Activated CD4-positive, alpha-beta memory T cell treated with anti-CD3 and anti-CD28 coated beads for 36 hours (primary cell): ENCODE results near the gene KCMF1. TPM values are rescaled to one million over a fixed set of nuclear protein-coding genes. Genes with fewer than 3 reads are reported as not detected.
A peak's percentile ranks its signal among the peaks of the same experiment; 100 is the strongest.

Experiments used
- CTCF ChIA-PET: fragments of 350-600 bp; sonication (Branson Sonifier 250); formaldehyde crosslinking; loops from one replicate; lab custom pipeline; 2021; ENCODE audit warnings: antibody characterized with exemption, inconsistent platforms; lab: Charles Lee
- POLR2A ChIA-PET: fragments of 350-600 bp; sonication (Branson Sonifier 250); formaldehyde crosslinking; loops from one replicate; lab custom pipeline; 2021; ENCODE audit warnings: antibody characterized with exemption; lab: Charles Lee
- DNase-seq: peaks from one replicate; pipeline ENCODE4 v3.0.0-alpha.2; 2020
- H3K27ac Mint-ChIP-seq: one replicate; pipeline ENCODE4 v1.8.0; 2021; ENCODE audit warnings: mixed read lengths
- H3K27me3 Mint-ChIP-seq: one replicate; pipeline ENCODE4 v1.8.0; 2021; ENCODE audit warnings: mixed read lengths
- H3K36me3 Mint-ChIP-seq: one replicate; pipeline ENCODE4 v1.8.0; 2021; ENCODE audit warnings: mixed read lengths
- H3K4me1 Mint-ChIP-seq: one replicate; pipeline ENCODE4 v1.8.0; 2021; ENCODE audit warnings: low read depth, mixed read lengths
- H3K4me3 Mint-ChIP-seq: one replicate; pipeline ENCODE4 v1.8.0; 2021; ENCODE audit warnings: mild to moderate bottlenecking, mixed read lengths
- H3K9me3 Mint-ChIP-seq: one replicate; pipeline ENCODE4 v1.8.0; 2021; ENCODE audit warnings: mixed read lengths
- intact Hi-C: fragments of 100-400 bp; cut with micrococcal nuclease; formaldehyde crosslinking; loops from one replicate; pipeline ENCODE4 v1.15.1; 2023
- total RNA-seq, 2 experiments: library from RNA; stranded (reverse); gene quantifications; one replicate each; pipeline ENCODE4 v1.2.3, GENCODE V29; 2021

The KCMF1 gene
- total RNA-seq, 2 experiments from 2014 or later: 90.5 to 94.1 TPM

GRCh38 chr2:85033388-85033787 lies 62.4 kb downstream of the KCMF1 start:
- DNase-seq: no peak
- POLR2A ChIA-PET: no interaction called here
- H3K27ac Mint-ChIP-seq: no peak overlapping the region
- no peak overlapping the region for H3K4me3 Mint-ChIP-seq
- intact Hi-C loops: no loop called here
- H3K36me3 Mint-ChIP-seq: peaks cover 47% of the 10 kb centered on the region
- no peaks in the 10 kb centered on the region for H3K9me3 Mint-ChIP-seq
- no peaks in the 10 kb centered on the region for H3K27me3 Mint-ChIP-seq
- CTCF ChIA-PET: interaction anchor here (0.9 kb wide), 1 partner anchor 18 kb away, joined by 4 read pairs; no protein-coding TSS in a partner anchor
- peaks cover 3% of the 10 kb centered on the region for H3K4me1 Mint-ChIP-seq

- H3K4me1 Mint-ChIP-seq: peaks cover 3% of the 10 kb centered on the region
- peaks cover 44% of the 10 kb centered on the region for H3K36me3 Mint-ChIP-seq
- H3K27me3 Mint-ChIP-seq: no peaks in the 10 kb centered on the region
- no peak overlapping the region for H3K4me3 Mint-ChIP-seq
- no peak overlapping the region for H3K27ac Mint-ChIP-seq
- DNase-seq: no peak
- H3K9me3 Mint-ChIP-seq: no peaks in the 10 kb centered on the region
- intact Hi-C loops: no loop called here
- POLR2A ChIA-PET: no interaction called here
- CTCF ChIA-PET: interaction anchor here (1.3 kb wide), 1 partner anchor 33 kb away, joined by 3 read pairs; no protein-coding TSS in a partner anchor
These were observed 63.2 kb downstream of the KCMF1 start for GRCh38 chr2:85034158-85034557.

- no peak overlapping the region for H3K27ac Mint-ChIP-seq
- ChIA-PET CTCF (no interaction called here), POLR2A (no interaction called here)
- H3K9me3 Mint-ChIP-seq: no peaks in the 10 kb centered on the region
- H3K27me3 Mint-ChIP-seq: no peaks in the 10 kb centered on the region
- H3K4me3 Mint-ChIP-seq: no peak overlapping the region
- no peak for DNase-seq
- intact Hi-C loops: no loop called here
- peaks cover 32% of the 10 kb centered on the region for H3K36me3 Mint-ChIP-seq
- H3K4me1 Mint-ChIP-seq: peaks cover 2% of the 10 kb centered on the region
These were observed 66.7 kb downstream of the KCMF1 start for GRCh38 chr2:85037622-85038021.

- no peaks in the 10 kb centered on the region for H3K27me3 Mint-ChIP-seq
- intact Hi-C loops: no loop called here
- no peaks in the 10 kb centered on the region for H3K4me1 Mint-ChIP-seq
- POLR2A ChIA-PET: no interaction called here
- CTCF ChIA-PET: interaction anchor here (1.0 kb wide), 1 partner anchor 24 kb away, joined by 4 read pairs; no protein-coding TSS in a partner anchor
- no peak for DNase-seq
- no peak overlapping the region for H3K4me3 Mint-ChIP-seq
- no peaks in the 10 kb centered on the region for H3K9me3 Mint-ChIP-seq
- no peak overlapping the region for H3K27ac Mint-ChIP-seq
- peaks cover 38% of the 10 kb centered on the region for H3K36me3 Mint-ChIP-seq
These were observed 71.4 kb downstream of the KCMF1 start for GRCh38 chr2:85042330-85042729.

- CTCF ChIA-PET: no interaction called here
These were observed 77.6 kb downstream of the KCMF1 start for GRCh38 chr2:85048534-85048933.

GRCh38 chr2:85049236-85049635 lies 78.3 kb downstream of the KCMF1 start:
- CTCF ChIA-PET: no interaction called here
- intact Hi-C loops: no loop called here
- DNase-seq: no peak
- H3K36me3 Mint-ChIP-seq: peaks cover 39% of the 10 kb centered on the region
- no peaks in the 10 kb centered on the region for H3K9me3 Mint-ChIP-seq
- H3K27ac Mint-ChIP-seq: no peak overlapping the region
- H3K4me3 Mint-ChIP-seq: no peak overlapping the region
- no peaks in the 10 kb centered on the region for H3K27me3 Mint-ChIP-seq
- POLR2A ChIA-PET: no interaction called here
- peaks cover 8% of the 10 kb centered on the region for H3K4me1 Mint-ChIP-seq

More at GRCh38 chr2:85048534-85048933, 77.6 kb downstream of the KCMF1 start:
- no peak for DNase-seq
- Mint-ChIP-seq H3K9me3 (no peaks in the 10 kb centered on the region), H3K27me3 (no peaks in the 10 kb centered on the region), H3K36me3 (peaks cover 38% of the 10 kb centered on the region), H3K4me3 (no peak overlapping the region), H3K4me1 (peaks cover 8% of the 10 kb centered on the region), H3K27ac (peak overlapping the region; percentile 1)
- intact Hi-C loops: no loop called here
- POLR2A ChIA-PET: no interaction called here

GRCh38 chr2:85053802-85054201 lies 82.8 kb downstream of the KCMF1 start:
- H3K4me1 Mint-ChIP-seq: peaks cover 18% of the 10 kb centered on the region
- CTCF ChIA-PET: interaction anchor here (0.9 to 2.0 kb wide), 2 partner anchors 13 to 247 kb away, joined by 3 to 12 read pairs; no protein-coding TSS in a partner anchor
- no peaks in the 10 kb centered on the region for H3K27me3 Mint-ChIP-seq
- no peaks in the 10 kb centered on the region for H3K9me3 Mint-ChIP-seq
- no peak overlapping the region for H3K27ac Mint-ChIP-seq
- peaks cover 22% of the 10 kb centered on the region for H3K36me3 Mint-ChIP-seq
- DNase-seq: peak; percentile 24
- H3K4me3 Mint-ChIP-seq: no peak overlapping the region
- POLR2A ChIA-PET: no interaction called here
- intact Hi-C loops: no loop called here

- ChIA-PET CTCF (interaction anchor here (0.6 to 1.8 kb wide), 3 partner anchors 9 to 242 kb away, joined by 3 to 5 read pairs (median 3); no protein-coding TSS in a partner anchor), POLR2A (interaction anchor here (0.6 kb wide), 2 partner anchors 132 to 264 kb away, joined by 3 read pairs; no protein-coding TSS in a partner anchor)
- peak overlapping the region; percentile 23 for H3K27ac Mint-ChIP-seq
- H3K27me3 Mint-ChIP-seq: no peaks in the 10 kb centered on the region
- H3K36me3 Mint-ChIP-seq: peaks cover 12% of the 10 kb centered on the region
- DNase-seq: peak; percentile 26
- no peaks in the 10 kb centered on the region for H3K9me3 Mint-ChIP-seq
- intact Hi-C loops: no loop called here
- peaks cover 18% of the 10 kb centered on the region for H3K4me1 Mint-ChIP-seq
- H3K4me3 Mint-ChIP-seq: no peak overlapping the region
These were observed 86.4 kb downstream of the KCMF1 start for GRCh38 chr2:85057226-85057962.

- no peak for DNase-seq
- intact Hi-C loops: no loop called here
- no peaks in the 10 kb centered on the region for H3K9me3 Mint-ChIP-seq
- H3K27me3 Mint-ChIP-seq: peaks cover 11% of the 10 kb centered on the region
- H3K27ac Mint-ChIP-seq: no peak overlapping the region
- no peak overlapping the region for H3K4me3 Mint-ChIP-seq
- no peaks in the 10 kb centered on the region for H3K36me3 Mint-ChIP-seq
- ChIA-PET CTCF (interaction anchor here (1.4 kb wide), 1 partner anchor 238 kb away, joined by 3 read pairs; no protein-coding TSS in a partner anchor), POLR2A (no interaction called here)
- H3K4me1 Mint-ChIP-seq: peaks cover 8% of the 10 kb centered on the region
These were observed 90.9 kb downstream of the KCMF1 start for GRCh38 chr2:85061896-85062295.

- intact Hi-C loops: no loop called here
- CTCF ChIA-PET: no interaction called here
- Mint-ChIP-seq H3K9me3 (no peaks in the 10 kb centered on the region), H3K4me3 (no peak overlapping the region), H3K4me1 (peaks cover 6% of the 10 kb centered on the region), H3K27ac (no peak overlapping the region), H3K36me3 (no peaks in the 10 kb centered on the region), H3K27me3 (peaks cover 16% of the 10 kb centered on the region)
- no peak for DNase-seq
- POLR2A ChIA-PET: no interaction called here
These were observed 91.6 kb downstream of the KCMF1 start for GRCh38 chr2:85062565-85062964.

- ChIA-PET POLR2A (no interaction called here), CTCF (interaction anchor here (0.8 to 5.2 kb wide), 2 partner anchors 236 kb away, joined by 3 to 40 read pairs; no protein-coding TSS in a partner anchor)
- Mint-ChIP-seq H3K27ac (no peak overlapping the region), H3K4me1 (peaks cover 4% of the 10 kb centered on the region), H3K9me3 (no peaks in the 10 kb centered on the region), H3K36me3 (no peaks in the 10 kb centered on the region), H3K27me3 (peaks cover 16% of the 10 kb centered on the region), H3K4me3 (no peak overlapping the region)
- no peak for DNase-seq
- intact Hi-C loops: no loop called here
These were observed 93.1 kb downstream of the KCMF1 start for GRCh38 chr2:85063981-85064599.

GRCh38 chr2:85064927-85065577 lies 94.1 kb downstream of the KCMF1 start:
- no peaks in the 10 kb centered on the region for H3K36me3 Mint-ChIP-seq
- H3K4me3 Mint-ChIP-seq: no peak overlapping the region
- no peak for DNase-seq
- no peak overlapping the region for H3K27ac Mint-ChIP-seq
- no peaks in the 10 kb centered on the region for H3K9me3 Mint-ChIP-seq
- POLR2A ChIA-PET: no interaction called here
- intact Hi-C loops: loop anchor here (5.0 kb wide), 1 partner anchor 222 kb away; no protein-coding TSS in a partner anchor
- peaks cover 4% of the 10 kb centered on the region for H3K4me1 Mint-ChIP-seq
- CTCF ChIA-PET: interaction anchor here (0.8 to 5.2 kb wide), 3 partner anchors 121 to 235 kb away, joined by 3 to 40 read pairs (median 3); no protein-coding TSS in a partner anchor
- peaks cover 16% of the 10 kb centered on the region for H3K27me3 Mint-ChIP-seq
